DMS114 treated with DMSO at 0.1 percent for 48 hours (cell line): ENCODE results near the gene TEX48.

ENCODE experiments used
- DNase-seq: peaks from one replicate; lab custom pipeline; 2025; ENCODE audit not compliant: unreplicated experiment; lab: John Stamatoyannopoulos, UW

TEX48 gene

DNA sequence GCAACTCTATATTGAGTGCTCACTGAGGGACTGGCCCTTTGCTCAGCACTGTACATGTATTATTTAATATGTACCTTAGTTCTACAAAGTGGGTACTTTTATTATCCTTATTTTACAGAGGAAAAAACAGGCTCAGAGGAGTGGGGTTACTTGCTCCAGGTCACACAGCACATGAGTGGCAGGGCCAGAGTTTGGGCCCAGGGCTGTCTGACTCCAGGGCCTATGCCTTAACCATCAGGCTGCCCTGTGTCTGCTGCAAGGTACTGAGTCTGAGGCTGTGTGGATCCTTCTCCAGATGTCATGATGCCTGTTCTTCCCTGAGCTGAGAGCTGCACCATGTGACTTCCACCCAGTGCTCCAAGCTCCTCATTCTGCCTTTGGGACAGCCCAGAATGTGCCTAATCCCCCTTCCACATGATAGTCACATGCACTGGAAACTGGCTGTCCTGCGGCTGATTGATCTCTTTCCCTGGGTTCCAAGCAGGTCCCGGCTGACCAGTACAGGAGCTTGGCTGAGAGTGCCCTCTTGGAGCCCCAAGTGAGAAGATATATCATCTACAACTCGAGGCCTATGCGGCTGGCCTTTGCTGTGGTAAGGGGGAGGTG, 55.5 kb downstream of the TEX48 start:
- DNase-seq, result no peak

DNA sequence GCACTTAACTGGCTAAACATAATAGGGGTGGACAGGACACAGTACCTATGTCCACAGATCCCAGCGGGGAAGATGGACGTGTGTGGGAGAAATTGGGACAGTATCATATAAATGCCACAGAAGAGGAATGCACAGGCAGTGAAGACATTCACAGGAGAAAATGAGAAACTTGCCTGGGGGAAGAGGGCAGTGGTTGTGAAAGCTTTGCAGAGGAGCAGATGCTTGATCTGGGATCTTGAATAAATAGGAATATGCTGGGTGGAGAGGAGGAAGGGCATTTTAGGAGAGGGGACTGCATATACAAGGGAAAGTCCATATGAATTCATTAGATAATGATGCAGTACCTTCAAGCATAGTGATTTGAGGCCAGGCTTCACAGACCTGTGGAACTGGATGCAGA, 57.3 kb downstream of the TEX48 start:
- no peak for DNase-seq

GRCh38 chr9:114621975-114622609, 59.9 kb downstream of the TEX48 start:
- DNase-seq, result no peak

GRCh38 chr9:114621561-114621960, 60.4 kb downstream of the TEX48 start:
- DNase-seq, result no peak

- DNase-seq, result no peak
Observed at GRCh38 chr9:114619191-114619761, 62.7 kb downstream of the TEX48 start.

DNA sequence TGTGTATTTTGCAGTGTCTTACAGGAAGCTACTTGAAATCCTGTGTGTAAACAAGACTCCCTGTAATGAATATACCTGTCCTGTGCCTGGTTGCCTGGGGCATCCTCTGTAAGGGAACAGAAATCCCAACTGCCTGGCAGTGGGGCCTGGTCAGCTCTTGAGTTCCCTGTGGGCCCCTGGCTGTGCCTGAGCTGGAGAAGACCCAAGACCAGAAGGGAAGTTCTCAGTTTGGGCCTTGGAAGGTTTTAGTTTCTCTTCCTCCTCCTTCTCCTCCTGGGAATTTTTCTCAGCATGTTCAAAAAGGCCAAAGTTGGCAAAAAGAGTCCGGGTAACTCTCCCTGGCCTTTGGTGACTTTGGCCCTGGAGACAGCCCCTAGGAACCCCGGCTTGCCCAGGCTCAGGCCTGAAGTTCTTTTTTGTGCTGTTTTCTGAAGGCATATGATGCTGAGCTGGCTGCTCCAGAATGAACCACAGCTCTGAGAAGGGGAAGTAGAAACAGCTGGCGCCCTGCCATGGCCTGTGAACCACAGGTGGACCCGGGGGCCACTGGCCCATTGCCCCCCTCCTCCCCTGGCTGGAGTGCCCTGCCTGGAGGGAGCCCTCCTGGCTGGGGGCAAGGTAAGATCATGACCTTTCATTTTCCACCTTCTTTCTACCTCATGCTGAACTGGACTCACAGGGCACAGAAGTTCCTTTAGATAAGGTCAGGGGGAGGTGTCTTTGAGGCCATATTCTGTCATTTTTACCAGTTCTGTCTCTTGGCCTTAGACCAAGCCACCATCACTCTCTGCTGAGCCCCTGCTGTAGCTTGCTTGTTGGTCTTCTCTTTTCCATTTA, 65.1 kb downstream of the TEX48 start:
- DNase-seq, result no peak
